Occipital lobe (tissue), 2 donors: ENCODE measurements around the gene STEAP3. TPM values are rescaled to one million over a fixed set of nuclear protein-coding genes. Genes with fewer than 3 reads are reported as not detected.

ENCODE experiments used
- DNase-seq: peaks from one replicate; lab custom pipeline; 2025; lab: John Stamatoyannopoulos, UW
- total RNA-seq: library from RNA; depleted of rRNA; stranded (reverse); fragments of >200 nt; gene quantifications from one replicate; pipeline ENCODE4 v1.2.3, GENCODE V29; 2014

STEAP3 gene
- total RNA-seq, 1 donor from 2014 or later, result not detected

DNA sequence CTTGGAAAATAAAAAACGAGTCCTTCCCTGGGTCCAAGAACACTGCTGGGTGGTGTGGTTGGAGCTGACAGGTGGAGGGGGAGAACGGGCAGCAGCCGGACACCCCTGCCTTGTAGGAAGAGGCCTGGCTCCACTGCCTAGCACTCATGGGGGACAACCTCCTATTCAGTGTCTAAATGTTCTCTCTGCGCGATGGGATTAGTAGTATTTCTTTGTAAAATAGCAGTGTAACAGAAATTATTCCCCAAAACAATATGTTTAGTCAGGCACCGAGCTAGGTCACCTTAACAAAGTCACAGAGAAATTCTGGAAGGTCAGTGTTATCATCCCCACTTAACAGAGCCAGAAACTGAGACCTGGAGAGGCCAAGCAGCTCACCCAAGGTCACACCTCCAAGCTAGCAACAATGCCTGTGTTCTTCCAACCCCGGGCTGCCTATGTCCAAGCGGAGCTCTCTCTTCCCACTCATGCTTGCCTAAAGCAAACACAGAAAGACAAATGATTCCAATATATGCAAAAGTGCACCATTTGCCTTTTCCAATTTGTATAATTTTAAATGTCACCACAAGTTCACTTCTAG is 68.0 kb downstream of the STEAP3 start:
- DNase-seq, result no peak

DNA sequence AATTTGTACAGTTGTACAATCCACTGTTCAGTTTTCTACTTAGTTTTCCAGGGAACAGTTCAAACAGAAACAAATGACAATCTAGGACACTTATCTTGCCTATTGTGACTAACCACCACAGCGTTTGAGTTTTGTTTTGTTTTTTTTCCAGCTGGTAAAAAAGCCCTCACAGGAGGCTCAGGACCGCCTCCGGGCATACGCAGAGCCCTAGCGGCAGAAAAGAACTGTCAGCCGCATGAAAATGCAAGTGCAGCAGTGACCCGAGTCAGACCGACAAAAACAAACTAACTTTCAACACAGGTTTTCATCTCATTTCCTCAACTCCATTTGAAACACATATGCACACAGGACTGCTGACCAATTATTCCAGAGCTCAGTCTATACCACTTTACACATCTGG is 68.6 kb downstream of the STEAP3 start:
- no peak for DNase-seq

DNA sequence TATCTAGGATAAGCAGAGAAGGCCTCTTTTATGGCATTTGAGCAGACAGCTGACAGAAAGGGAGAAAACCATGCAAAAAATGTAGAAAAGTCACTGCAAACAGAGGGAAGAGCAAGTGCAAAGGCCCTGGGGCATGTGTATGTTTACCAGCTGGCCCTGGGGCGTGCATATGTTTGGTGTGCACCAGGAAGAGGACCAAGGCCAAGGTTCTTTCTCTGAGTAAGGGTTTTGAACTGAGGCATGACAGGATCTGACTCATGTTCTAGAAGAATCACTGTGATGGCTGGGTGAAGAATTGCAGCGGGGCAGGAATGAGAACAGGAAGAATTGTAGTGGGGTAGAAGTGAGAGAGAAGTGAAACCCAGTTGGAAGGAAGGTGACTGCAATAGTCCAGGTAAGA is 69.6 kb downstream of the STEAP3 start:
- no peak for DNase-seq

DNA sequence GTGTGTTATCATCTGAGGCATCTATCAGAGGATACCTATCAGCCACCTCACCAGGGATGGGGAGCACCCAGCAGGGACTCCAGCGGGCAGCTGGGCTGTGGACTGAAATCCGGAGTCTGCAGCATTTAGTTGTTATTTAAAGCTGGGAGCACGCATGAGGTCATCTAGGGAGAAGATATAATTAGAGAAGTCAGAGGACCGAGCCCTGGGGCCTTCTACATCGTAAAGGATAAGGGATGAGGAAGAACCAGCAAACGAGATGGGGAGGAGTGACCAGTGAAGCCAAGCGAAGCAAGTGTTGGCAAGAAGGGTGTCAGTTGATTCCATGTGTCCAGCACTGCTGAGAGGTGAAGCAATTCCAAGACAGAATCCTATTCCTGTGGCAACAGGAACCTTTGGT is 70.3 kb downstream of the STEAP3 start:
- DNase-seq, result no peak

DNA sequence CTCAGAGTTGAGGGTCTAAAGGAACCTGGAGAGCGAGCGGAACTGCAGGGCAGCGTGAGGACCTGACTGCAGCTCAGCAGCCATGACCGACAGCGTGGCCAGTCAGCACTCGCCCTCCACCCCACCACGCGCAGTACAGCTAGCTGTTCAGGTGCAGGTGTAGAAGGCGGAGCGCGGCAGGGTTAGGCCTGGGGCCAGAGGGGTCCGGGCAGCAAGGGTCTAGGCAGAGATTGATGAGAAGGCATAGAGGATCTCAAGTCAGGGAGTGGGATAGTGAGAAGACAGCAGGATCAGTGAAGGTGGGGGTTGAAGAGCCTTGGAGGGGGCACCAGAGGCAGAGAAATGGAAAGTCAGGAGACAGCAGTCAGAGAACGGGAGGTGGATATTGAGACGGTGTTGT is 71.0 kb downstream of the STEAP3 start:
- no peak for DNase-seq

DNA sequence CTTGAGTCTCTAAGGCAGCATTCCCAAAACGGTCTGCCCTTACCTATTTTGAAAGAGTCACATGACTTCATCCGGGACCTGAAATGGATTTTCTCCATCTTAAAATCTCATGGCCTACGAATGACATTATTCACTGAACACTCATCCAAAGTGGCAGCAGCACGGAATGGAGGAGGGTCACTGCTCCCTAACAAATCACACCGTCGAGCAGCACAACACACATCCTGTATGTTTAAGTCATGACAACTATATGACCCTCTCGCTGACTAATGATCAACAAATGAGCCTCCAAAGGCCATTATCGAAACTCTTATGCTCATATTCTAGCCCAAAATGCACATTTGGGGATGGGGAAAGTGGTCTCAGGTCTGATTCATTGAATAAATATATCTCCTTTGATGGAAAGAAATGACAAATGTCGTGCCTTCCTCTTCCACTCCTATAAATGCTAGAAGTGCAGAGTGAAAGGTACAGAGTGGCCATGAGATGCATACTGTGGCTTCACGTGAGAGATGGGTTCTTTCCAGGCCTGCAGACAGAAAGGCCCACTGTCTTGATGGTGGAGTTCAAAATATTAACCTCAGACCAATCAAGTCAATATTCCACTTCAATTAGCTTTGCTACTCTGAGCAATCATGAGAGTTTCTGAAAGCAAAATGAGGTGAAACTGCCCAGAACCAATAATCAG is 72.2 kb downstream of the STEAP3 start:
- no peak for DNase-seq

DNA sequence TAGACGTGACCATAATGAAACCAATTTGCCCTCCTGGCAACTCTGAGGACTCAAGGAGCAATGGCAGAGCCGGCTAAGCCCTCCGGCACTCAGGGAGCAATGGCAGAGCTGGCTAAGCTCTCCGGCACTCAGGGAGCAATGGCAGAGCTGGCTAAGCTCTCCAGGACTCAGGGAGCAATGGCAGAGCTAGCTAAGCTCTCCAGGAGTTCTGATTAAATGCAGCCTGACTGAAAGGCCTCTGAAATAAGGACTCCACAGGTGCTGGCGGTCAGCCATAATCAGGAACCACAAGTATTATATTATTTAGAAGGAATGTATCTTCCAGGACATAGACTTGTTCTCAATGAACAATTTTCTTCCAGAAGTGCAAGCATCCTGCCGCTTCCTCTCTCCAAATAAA is 77.8 kb downstream of the STEAP3 start:
- DNase-seq, result no peak

DNA sequence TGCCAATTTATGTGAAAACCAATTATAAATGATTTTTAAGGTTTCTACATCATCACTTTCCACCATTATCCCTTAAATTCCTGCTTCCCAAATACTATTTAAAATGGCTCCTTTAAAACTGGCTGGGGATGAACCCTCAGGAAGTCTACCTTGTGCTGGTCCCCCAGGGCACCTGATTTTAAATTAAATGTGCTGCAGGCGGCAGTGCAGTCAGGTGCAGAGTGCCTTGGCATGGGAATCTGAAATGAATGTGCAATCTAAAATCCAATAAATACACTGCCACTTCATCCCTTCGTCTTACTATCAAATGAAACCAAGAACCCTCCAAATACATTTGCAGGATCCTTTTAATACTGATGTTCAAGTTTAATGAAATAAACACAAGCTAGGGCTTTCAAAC is 81.2 kb downstream of the STEAP3 start:
- no peak for DNase-seq

DNA sequence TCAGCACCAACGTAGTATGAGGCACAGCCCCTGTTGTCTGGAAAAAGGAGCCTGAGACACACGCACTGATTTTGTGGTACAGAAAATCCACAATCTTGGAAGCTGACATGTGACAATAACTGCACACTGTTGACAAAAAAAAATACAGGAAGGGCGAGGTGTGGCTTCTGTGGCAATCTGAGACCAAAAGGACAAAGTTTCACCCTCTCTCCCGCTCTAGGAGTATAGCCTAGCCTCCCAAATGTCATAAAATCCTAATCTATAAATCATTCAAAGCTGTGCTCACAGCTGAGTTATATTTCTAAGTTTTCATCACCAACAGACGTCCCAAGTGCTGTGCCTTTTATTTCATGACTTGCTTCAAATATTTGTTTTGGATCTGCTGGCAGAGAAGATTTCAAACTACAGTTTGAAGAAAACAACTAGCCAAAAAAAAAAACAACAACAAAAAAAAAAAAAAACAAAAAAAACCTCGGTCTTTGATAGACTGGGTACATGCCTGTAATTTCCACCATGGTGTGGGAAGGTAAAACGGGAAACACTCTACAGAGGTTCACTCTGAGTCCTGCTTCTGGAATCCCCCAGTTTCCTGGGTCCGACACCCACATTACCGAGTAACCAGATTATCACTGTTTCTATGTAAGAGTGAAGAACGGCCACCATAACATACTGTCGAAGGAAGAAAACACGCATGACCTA is 82.0 kb downstream of the STEAP3 start:
- no peak for DNase-seq

DNA sequence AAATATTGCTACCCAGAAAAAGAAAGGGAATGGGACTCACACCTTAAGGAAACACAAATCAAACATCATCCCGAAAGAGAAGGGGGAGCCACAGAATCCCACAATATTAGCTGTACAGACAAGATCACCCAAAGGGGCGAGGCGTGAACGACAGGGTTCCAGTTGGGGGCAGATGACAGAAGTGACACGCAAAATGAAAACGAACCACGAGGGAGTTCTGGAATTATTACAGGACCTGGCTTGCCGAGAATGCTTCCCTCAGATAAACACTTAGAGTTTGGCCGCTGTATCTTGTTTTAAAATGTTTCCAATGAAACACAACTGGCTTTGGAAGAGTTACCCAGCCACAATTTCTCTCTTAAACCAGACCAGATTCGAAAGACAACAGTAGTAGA is 82.6 kb downstream of the STEAP3 start:
- DNase-seq, result no peak

DNA sequence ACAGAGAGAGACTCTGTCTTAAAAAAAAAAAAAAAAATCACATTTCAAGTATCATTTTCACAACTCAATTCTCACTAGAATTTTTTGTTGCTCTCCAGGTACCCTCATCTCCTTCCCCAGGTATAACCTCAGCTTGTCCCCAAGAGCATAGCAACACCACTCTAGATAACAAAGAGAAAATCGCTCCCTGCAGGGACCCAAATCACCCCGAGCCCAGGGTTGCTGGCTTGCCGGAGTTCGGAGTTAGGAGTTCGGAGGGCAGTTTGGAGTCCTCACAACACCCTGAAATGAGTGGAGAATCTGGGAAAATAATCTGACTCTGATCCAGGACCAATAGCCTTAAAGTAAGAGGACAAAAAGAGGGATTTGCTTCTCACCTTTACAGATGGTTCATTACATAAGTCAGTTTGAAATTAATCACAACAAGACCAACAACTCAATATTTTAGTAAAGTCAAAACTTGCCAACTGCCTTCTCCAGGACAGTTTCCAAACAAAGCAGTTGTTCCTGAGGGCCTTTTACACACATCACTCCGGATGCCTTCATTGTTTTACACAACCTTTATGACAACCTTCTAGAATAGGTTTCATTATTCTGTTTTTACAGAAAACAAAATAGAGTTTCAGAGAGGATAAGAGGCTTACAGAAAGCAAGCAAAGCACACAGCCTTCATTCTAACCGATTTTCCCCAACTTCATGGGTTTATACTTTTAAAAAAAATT is 83.9 kb downstream of the STEAP3 start:
- DNase-seq, result no peak

DNA sequence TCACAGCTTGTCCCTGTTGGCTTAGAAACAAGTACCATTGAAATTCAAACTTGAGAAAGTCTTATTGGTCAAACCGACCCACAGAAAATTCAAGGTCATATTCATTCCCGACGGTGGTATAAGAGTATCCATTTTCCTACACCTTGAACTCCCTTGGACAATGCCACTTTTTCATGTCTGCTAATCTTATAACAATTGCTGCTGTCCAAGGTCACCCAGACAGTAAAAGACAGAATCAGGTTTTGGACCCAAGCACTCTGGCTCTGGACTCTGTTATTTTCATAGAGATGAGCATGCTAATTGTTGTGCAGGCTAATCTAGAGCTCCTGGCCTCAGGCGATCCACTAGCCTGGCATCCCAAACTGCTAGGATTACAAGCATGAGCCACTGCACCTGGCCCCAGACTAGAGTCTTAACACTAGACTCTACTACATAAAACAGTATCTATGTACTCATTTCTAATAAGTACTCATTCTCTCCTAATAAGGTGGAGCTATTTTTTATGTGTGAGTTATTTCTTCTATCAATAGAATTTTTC is 85.2 kb downstream of the STEAP3 start:
- no peak for DNase-seq

DNA sequence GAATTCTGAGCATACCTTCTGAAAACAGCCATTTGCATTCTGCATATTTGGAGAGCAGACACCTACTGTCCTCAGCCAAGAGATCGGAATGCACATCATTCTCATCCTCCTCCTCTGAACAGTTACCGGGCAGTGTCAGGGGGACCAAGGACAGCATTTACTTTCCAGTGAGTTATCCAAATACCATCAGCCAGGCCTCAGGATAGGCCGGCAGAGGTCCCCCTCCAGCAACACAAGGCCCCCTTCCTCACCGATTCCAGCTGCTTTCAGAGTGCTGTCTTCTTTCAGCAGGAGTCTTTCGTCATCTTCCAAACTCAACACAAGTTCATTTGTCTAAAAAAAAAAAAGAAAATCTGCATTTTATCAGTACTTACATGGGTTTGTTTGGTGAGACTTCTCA is 87.7 kb downstream of the STEAP3 start:
- DNase-seq, result no peak

DNA sequence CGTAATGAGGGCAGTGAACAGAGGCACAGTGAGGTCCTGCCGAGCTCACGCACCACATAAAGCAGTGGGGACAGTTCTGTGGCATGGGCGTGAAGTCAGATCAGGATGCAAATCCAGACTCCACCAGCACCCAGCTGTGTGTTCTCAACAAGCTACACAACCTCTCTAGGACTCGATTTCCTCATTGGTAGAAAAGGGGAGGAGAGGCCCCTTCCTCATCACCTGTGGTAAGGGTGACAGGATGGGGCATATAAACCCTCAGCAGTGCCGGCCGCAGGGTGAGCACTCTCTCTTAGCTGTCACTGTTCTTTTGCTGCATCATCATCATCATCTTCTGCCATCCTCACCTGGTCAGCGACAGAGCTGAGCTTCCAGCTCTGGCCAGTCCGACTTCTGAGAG is 88.2 kb downstream of the STEAP3 start:
- no peak for DNase-seq

Other genes starting within 250 kb of the STEAP3 start
- 1.6 TPM for gene C1QL2, start 65.1 kb upstream of the STEAP3 start, total RNA-seq
- gene C2orf76, start 143.0 kb downstream of the STEAP3 start, total RNA-seq, result 9.8 TPM
- 32.1 TPM for gene DBI, start 143.1 kb downstream of the STEAP3 start, total RNA-seq
- not detected for gene TMEM37, start 208.0 kb downstream of the STEAP3 start, total RNA-seq